IPS-NIHi7 (cell line): Measurements from ENCODE around the gene IDH3G.

ENCODE experiments used
- DNase-seq: peaks from one replicate; pipeline ENCODE4 v3.0.0; 2012; ENCODE audit warnings: mixed read lengths; ENCODE audit errors: extremely low spot score

Gene IDH3G

GRCh38 chrX:153791104-153791852 is 2.9 kb downstream of the IDH3G start:
- DNase-seq: no peak

GRCh38 chrX:153789654-153790053 is 4.5 kb downstream of the IDH3G start:
- no peak for DNase-seq

DNA sequence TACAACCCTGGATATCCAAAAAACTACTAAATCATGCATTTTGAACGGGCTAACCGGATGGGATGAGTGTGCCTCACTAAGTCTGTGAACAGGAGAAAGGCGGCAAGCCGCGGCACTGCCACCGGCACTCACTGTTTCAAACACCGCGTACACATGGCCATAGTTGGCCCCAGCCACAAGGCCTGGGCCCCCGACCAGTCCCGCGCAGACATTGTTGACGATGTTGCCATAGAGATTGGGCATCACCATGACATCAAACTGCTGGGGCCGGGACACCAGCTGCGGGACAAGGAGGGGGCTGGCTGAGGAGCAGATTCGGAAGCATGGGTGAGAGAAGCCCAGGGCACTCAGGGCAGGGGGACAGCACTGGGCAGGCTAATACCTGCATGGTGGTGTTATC is 7.5 kb downstream of the IDH3G start:
- no peak for DNase-seq

DNA sequence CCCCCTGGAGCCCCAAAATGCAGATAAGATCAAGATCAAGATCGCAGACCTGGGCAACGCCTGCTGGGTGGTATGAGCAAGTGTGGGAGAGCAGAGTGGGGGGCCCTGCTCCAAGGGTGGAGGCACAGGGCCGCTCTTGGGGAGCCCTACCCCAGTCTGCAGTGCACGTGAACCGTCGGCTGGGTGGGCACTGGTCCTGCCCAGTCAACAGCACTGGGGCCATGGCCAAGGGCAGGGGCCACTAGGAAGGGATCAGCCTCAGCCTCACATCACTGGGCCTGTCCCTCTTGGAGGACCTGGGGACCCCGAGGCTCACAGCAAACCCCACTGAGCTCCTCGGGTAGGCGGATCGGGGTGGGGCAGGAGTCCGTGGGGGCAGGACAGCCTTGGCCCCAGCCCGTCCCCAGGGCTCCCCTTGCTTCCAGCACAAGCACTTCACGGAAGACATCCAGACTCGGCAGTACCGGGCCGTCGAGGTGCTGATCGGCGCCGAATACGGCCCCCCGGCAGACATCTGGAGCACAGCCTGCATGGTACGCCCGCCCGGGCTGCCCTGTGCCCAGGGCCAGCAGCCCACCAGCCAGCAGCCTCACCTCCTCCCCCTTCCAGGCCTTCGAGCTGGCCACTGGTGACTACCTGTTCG is 9.7 kb downstream of the IDH3G start:
- DNase-seq: no peak

DNA sequence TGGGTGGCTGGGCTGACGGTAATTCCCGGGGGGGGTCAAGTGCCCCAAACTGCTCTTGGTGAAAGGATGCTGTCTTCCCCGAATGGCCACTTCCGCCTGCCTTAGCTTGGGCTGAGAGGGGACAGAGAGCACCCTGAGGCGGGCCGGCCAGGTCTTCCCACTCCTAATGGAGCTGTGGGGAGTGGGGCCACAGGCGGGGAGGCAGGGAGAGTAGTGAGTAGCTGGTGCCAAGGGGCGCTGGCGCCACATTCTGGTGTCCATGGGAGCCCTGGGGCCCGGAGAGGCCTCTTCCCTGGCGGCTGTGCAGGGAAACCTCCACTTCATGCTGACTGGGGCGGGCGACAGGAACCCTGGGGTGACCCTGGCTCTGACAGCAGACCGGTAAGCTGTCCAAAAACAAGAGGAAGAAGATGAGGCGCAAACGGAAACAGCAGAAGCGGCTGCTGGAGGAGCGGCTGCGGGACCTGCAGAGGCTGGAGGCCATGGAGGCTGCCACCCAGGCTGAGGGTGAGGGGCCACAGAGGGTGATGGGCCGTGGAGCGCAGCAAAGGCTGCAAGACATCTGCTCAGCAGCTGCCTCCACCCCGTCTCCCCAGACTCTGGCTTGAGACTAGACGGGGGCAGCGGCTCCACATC is 10.7 kb downstream of the IDH3G start:
- no peak for DNase-seq

- no peak for DNase-seq
These were observed 11.3 kb downstream of the IDH3G start for GRCh38 chrX:153782871-153783270.

DNA sequence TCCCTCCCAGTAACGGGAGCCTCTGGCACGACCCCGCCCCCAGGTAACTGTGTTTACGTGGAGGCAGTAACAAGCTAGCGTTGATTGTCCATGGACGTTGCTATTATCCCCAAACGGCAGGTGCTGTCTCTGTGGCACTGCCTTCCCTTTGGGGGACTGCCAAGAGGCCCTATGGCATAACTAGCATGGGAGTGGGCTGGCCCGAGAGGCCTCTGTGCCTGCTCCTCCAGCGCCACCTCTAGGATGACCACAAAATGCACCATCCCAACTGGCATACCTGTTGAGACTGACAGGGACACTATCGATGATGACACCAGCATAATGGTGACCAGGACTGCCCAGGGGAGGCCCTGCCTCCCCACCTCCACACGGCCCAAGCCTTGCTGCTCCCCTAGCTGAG is 11.9 kb downstream of the IDH3G start:
- DNase-seq: peak; percentile 50

- DNase-seq: no peak
These were observed 12.6 kb downstream of the IDH3G start for GRCh38 chrX:153781428-153782047.

DNA sequence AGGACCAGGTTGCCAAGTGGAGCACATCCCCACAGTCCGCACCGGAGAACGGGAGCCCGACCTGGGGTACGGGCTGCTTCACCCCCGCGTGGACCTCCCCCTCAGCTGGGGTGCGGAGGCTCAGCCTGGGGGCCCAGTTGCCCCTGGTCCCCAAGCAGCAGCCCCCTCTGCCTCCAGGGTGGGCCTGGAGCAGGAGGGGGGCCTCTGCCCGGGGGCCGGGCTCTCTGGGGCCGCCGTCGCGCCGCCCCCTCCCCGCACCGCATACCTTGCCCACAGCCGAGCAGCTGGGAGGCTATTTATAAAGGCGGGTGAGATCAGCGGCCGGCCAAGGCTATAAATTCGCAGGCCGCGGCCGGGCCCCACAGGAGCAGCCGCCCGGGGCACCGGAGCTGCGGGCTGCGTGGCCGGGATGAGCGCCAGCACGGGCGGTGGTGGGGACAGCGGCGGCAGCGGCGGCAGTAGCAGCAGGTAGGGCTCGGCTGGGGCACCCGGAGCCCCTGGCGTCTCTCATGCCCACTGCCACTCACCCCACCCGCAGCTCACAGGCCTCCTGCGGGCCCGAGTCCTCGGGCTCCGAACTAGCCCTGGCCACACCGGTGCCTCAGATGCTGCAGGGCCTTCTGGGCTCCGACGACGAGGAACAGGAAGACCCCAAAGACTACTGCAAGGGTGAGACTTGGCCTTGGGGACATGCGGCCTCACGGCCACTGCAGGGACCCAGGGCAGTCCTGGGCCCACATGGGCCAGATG is 13.3 kb downstream of the IDH3G start, which contains the start of gene SRPK3:
TSS of gene SRPK3 (plus strand) at position 364 of the 750 bp plus-strand sequence. CDS start at position 410, 46 bp downstream.
- DNase-seq: no peak

GRCh38 chrX:153779891-153780677 is 14.1 kb downstream of the IDH3G start:
- DNase-seq: no peak

- no peak for DNase-seq
These were observed 15.5 kb downstream of the IDH3G start for GRCh38 chrX:153778684-153779101.

GRCh38 chrX:153778181-153778580 is 16.0 kb downstream of the IDH3G start:
- no peak for DNase-seq

DNA sequence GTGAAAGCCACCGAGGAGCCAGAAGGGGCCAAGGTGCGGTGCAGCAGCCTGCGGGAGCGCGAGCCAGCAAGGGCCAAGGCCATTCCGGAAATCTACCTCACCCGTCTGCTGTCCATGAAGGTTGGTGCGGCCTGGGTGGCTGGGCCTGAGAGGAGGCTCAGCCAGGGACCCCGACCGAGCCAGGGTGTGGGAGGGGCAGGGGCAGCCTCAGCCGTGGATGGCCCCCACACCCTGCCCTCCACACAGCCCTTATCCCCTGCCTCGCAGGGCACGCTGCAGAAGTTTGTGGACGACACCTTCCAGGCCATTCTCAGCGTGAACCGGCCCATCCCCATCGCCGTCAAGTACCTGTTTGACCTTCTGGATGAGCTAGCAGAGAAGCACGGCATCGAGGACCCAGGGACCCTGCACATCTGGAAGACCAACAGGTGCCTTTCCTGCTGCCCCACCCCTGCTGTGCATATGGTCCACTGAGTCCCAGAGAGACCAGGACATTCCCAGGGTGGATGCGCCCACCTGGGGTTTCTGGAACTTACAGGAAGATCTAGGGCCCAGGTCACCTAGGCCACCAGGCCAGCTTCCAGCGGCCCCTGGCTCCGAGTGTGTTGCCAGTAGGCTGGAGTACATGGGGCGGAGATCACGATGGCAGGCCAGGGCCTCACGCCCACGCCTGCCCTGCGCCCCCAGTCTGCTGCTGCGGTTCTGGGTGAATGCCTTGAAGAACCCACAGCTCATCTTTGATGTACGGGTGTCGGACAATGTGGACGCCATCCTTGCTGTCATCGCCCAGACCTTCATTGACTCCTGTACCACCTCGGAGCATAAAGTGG is 16.7 kb downstream of the IDH3G start:
- DNase-seq: no peak

- DNase-seq: no peak
These were observed 17.5 kb downstream of the IDH3G start for GRCh38 chrX:153776611-153777045.

DNA sequence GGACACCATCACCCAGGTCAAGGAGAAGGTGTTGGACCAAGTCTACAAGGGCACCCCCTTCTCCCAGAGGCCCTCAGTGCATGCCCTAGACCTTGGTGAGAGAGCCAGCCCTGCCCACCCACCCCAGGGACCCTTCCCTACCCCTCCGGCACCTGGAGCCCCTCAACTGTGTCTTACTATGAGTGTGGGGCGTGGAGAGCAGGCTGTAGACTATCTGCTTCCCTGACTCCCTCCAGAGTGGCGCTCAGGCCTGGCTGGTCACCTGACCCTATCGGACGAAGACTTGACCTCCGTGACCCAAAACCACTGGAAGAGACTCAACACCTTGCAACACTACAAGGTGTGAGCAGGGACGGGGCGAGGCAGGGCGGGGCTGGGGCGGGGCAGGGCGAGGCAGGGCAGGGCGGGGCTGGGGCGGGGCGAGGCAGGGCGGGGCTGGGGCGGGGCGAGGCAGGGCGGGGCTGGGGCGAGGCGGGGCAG is 18.0 kb downstream of the IDH3G start:
- DNase-seq: no peak

DNA sequence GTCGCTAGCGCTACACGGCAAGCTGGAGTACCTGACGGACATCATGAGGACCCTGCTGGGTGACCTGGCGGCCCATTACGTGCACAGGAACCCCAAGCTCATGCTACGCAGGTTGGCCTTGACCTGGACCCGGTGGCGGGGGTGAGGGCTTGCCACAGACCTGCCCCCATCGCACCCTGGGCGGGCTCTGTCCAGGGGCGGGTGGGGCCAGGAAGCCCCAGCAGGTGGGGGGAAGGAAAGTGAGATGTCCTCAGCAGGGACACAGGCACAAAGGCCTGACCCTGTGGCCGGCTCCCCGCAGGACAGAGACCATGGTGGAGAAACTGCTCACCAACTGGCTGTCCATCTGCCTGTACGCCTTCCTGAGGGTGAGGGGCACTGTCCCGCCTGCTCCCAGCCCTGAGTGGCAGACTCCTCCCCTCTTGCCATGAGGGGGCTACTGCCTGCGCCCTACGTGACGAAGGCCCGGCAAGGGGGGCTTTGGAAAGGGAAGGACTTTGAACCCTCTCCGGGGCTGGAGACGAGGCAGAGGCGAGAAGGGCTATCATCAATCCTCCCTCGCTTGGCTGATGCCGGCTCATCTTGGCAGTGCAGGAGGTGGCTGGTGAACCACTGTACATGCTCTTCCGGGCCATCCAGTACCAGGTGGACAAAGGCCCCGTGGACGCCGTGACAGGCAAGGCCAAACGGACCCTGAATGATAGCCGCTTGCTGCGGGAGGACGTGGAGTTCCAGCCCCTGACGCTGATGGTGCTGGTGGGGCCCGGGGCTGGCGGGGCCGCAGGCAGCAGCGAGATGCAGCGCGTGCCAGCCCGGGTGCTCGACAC is 18.7 kb downstream of the IDH3G start:
- no peak for DNase-seq

DNA sequence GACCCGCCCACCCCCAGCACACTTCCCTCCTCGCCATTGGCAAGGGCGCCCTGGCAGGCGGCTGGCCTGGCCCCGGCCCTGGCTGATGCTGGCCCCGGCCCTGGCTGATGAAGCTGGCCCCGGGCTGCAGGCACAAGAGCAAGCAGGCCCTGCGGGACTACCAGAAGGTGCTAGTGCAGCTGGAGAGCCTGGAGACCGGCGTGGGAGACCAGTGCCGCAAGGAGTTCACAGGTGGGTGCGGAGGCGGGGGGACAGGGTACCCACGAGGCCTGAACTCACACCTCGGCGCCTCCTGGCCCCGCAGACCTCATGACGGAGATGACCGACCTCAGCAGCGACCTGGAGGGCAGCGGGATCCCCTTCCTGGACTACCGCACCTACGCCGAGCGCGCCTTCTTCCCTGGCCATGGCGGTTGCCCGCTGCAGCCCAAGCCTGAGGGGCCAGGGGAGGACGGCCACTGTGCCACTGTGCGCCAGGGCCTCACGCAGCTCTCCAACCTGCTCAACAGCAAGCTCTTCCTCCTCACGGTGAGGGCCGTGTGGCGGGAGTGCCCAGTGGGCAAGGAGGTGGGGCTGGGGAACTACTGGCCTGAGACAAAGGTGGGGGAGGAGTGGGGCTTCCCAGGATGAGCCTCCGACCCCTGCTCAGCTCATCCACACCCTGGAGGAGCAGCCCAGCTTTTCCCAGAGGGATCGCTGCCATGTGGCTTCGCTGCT is 19.4 kb downstream of the IDH3G start:
- DNase-seq: no peak
